VCaP (cell line): ENCODE results near the gene LIPC.

ENCODE experiments used
- H3K27ac ChIP-seq: fragments of 450-650 bp; 2 replicates; pipeline ENCODE4 v1.5.1; 2017
- TF ChIP-seq, protein P1 (sequence below): fragments of 450-650 bp; conservative IDR thresholded peaks from 2 replicates; pipeline ENCODE4 v1.5.1; 2017; ENCODE audit warnings: mild to moderate bottlenecking, moderate library complexity

The LIPC gene

DNA sequence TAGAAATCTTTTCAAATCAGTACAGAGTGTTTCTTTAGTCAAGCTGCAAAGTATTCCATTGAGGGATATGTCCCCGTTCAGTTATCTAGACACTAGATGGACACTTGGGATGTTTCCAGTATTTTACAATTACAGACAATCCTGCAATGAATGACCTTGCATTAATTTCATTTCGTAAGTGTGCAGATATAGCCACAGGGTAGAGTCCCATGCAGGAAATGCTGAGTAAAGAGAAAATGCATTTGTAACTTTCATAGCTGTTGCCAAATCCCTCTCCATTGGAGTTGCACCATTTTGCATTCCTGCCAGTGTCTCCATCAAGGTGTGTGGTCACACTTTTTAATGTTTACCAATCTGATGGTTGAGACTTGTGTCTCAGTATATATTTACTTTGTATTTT is 92.5 kb downstream of the LIPC start:
- H3K27ac ChIP-seq: no peak overlapping the region
- TF ChIP-seq, protein P1, sequence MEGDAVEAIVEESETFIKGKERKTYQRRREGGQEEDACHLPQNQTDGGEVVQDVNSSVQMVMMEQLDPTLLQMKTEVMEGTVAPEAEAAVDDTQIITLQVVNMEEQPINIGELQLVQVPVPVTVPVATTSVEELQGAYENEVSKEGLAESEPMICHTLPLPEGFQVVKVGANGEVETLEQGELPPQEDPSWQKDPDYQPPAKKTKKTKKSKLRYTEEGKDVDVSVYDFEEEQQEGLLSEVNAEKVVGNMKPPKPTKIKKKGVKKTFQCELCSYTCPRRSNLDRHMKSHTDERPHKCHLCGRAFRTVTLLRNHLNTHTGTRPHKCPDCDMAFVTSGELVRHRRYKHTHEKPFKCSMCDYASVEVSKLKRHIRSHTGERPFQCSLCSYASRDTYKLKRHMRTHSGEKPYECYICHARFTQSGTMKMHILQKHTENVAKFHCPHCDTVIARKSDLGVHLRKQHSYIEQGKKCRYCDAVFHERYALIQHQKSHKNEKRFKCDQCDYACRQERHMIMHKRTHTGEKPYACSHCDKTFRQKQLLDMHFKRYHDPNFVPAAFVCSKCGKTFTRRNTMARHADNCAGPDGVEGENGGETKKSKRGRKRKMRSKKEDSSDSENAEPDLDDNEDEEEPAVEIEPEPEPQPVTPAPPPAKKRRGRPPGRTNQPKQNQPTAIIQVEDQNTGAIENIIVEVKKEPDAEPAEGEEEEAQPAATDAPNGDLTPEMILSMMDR: no peak

DNA sequence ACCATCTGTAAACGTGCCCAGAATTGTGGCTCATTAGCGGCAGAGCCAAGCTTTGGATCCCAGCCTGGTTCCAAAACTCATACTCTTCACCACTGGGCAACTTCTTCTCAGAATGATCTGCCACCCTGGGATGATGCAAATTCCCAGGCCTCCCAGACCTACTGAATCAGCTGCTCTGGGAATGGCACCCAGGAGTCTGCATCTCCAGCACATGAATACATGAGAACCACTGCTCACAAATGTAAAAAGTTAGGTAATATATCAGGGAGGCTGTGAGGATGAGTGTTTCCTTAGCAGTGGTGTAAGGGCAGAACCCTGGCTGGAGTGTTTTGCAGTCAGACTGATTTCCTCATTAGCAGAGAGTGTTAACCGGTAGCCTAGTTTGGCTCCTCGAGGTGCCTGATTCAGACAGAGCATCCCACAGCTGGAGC is 94.2 kb downstream of the LIPC start:
- no peak overlapping the region for H3K27ac ChIP-seq
- TF ChIP-seq, protein P1: no peak

DNA sequence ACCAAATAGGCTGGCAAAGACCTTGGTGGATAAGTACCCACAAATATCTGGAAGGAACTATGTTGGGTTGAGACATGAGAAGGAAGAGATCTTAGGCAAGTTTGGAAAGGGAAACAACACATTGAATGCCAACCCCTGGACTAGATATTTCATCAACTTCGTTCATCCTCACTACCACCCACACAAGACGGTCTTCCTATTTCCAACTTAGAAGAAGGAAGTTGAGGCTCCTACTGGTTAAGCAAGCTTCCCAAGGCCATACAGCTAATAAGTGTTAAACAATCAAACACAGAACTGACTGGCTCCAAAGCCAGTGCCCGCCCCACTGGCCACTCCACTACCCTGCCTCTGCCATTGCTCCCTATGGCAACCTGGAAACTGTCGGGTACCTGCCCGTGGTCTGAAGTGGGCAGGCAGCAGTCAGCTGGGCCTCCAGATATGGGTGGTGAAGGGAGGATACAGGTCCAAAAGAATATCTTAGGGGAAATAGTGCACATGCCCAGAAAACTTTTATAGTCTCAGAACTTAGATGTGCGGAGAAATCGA is 94.9 kb downstream of the LIPC start:
- H3K27ac ChIP-seq: no peak overlapping the region

DNA sequence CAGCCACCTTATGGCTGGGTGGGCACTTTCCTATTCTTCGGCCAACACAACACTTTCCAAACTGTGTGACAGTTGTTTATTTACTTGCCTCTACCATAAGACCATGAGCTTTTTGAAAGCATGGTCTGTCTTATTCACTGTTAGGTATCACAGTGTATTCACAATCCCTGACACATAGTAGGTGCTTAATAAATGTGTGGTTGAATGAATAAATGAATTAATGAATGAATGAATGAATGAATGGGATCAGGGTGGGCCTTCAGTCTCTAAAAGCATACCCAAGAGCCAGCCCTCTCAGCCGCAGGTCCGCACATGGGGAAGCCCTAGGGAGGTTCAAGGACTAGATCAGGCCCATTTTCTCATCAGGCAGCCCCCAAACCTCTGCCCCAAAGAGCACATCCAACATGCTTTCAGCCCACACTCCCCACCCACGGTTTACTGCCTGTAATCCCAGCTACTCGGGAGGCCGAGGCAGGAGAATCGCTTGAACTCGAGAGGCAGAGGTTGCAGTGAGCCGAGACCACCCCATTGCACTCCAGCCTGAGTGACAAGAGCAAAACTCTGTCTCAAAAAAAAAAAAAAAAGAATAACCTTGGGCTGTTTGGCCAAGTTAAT is 95.9 kb downstream of the LIPC start:
- TF ChIP-seq, protein P1: no peak
- H3K27ac ChIP-seq: peak overlapping the region; percentile 25; the same call in 1 of the 2 replicates

More for the DNA sequence above, 94.9 kb downstream of the LIPC start:
- TF ChIP-seq, protein P1: no peak

DNA sequence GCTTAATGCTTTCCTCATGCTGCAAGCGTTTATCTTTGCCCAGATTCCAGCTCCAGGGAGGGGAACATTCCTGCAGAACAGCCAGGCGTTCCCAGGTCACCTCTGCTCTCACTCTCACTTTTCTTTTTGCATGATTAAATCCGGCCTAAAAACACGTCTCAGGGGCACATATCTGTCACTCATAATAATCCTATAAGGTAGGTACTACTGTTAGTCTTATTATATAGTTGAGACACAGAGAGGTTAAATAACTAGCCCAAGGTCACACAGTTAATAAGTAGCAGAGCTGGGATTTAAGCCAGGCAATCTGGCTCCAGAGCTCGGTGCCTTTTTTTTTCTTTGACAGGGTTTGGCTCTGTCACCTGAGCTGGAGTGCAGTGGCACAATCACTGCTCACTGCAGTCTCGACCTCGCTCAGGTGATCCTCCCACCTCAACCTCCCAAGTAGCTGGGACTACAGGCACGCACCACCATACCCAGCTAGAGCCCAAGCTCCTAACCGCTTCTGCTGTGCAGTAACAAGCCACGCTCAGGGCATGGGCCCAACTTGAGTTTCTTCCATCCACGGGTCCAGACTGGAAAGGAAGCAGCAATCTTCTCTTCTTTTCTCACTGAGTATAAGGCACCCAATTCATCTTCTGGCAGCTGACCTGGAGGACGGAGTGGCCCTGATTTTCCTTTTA is 96.5 kb downstream of the LIPC start:
- TF ChIP-seq, protein P1: no peak
- peak overlapping the region; percentile 25; the same call in 1 of the 2 replicates for H3K27ac ChIP-seq

DNA sequence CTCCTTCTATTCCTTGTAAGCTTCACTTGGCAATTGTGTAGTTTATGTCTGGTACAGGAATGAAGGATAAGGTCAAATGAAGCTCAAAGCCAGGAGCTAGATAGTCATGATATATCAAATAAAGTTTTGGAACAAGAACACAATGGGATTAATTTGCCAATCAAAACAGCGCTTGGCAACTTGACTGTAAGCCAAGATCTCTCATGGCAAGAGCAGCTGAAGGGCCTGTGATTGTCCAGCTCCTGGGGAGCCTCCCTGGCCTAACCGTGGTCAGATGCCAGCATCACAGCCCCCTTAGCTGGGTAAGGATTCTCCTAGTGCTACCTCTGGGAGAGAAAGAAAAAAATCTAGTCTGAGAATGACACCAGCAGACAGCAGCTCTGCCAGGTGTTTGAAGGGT is 97.2 kb downstream of the LIPC start:
- TF ChIP-seq, protein P1: no peak
- H3K27ac ChIP-seq: peak overlapping the region; percentile 25; the same call in 1 of the 2 replicates

DNA sequence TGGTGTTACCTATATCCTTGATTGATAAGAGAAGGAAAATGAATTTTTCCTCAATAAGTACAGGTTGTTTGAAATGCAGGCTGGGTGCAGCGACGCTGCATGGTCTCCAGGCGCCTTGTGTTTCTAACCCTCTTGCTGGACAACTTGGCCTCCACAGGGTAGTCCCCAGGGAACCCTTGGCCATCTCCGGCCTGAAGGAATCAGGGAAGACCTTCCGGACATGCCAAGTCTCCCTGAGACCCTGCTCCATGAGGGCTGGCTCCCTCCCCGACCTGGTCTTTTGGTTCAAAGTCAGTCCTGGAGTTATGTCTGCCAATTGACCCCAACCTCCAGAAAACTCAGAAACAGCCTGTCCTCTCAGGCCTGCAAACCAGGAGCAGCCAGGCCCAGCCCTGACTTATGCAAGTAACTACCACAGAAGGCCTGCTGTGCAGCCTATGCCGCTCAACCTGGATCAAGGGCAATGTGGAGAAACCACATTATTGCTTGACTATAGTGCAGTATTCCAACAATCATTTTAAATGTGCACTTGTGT is 98.3 kb downstream of the LIPC start:
- TF ChIP-seq, protein P1: no peak

More for the DNA sequence above, 98.3 kb downstream of the LIPC start:
- H3K27ac ChIP-seq: no peak overlapping the region
